AG09319 (cell line): ENCODE measurements around the gene BMAL1.

Experiments
- DNase-seq: peaks from one replicate; pipeline ENCODE4 v3.0.0-alpha.2; 2010; ENCODE audit warnings: low read depth; ENCODE audit errors: extremely low read depth
- CTCF ChIP-seq: IDR thresholded peaks from 2 replicates; pipeline ENCODE4 v1.5.1; 2011; ENCODE audit warnings: low read depth, mild to moderate bottlenecking, inconsistent platforms, low read length, moderate library complexity

BMAL1 gene

GRCh38 chr11:13328286-13328685 lies 50.7 kb downstream of the BMAL1 start:
- no peak for DNase-seq

GRCh38 chr11:13329670-13330356 lies 52.2 kb downstream of the BMAL1 start:
- TF ChIP-seq CTCF: no peak
- DNase-seq: no peak

More at GRCh38 chr11:13328286-13328685, 50.7 kb downstream of the BMAL1 start:
- TF ChIP-seq CTCF: no peak

- TF ChIP-seq CTCF: no peak
- no peak for DNase-seq
These were observed 54.5 kb downstream of the BMAL1 start for GRCh38 chr11:13332124-13332523.

- TF ChIP-seq CTCF: no peak
- DNase-seq: no peak
These were observed 55.9 kb downstream of the BMAL1 start for GRCh38 chr11:13333456-13333957.

- TF ChIP-seq CTCF: no peak
- no peak for DNase-seq
These were observed 56.6 kb downstream of the BMAL1 start for GRCh38 chr11:13334034-13334786.

GRCh38 chr11:13335319-13335718 lies 57.7 kb downstream of the BMAL1 start:
- peak; percentile 55 for DNase-seq
- TF ChIP-seq CTCF: peak; percentile 91

- no peak for TF ChIP-seq CTCF
- no peak for DNase-seq
These were observed 58.8 kb downstream of the BMAL1 start for GRCh38 chr11:13336246-13336878.
